Raji (cell line): ENCODE results near the gene MET.
A peak's percentile ranks its signal among the peaks of the same experiment; 100 is the strongest.

ENCODE experiments used
- POLR2A ChIP-seq: IDR thresholded peaks from 2 replicates; pipeline ENCODE4 v1.6.1; 2011; ENCODE audit warnings: low read depth, low read length, control low read depth; ENCODE audit not compliant: insufficient read depth

The MET gene

DNA sequence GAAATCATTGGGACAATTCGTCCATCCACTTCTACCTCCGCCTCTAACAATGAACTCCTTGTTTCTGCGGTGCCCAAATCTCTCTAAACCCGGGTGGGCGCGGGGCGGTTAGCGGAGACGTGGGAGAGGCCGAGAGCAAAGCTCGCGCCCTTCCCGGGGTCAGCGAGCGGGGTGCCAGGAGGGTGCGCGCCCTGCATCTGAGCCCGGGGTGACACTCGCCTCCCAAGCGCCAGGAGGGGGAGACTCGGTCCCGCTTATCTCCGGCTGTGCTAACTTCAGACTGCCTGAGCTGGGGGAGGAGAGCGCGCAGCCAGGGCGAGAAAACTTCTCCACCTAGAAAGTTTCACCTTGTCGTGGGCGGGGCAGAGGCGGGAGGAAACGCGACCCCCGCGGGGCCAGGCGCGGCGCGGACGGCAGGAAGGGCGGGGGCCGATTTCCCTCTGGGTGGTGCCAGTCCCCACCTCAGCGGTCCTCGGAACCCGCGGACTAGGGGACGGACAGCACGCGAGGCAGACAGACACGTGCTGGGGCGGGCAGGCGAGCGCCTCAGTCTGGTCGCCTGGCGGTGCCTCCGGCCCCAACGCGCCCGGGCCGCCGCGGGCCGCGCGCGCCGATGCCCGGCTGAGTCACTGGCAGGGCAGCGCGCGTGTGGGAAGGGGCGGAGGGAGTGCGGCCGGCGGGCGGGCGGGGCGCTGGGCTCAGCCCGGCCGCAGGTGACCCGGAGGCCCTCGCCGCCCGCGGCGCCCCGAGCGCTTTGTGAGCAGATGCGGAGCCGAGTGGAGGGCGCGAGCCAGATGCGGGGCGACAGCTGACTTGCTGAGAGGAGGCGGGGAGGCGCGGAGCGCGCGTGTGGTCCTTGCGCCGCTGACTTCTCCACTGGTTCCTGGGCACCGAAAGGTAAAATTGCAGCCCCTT, at the start of gene MET:
TSS of gene MET (plus strand) at position 516 of the 915 bp plus-strand sequence. CDS start 26,889 bp downstream, outside the sequence.
- peak; percentile 57; the same call in 1 of the 2 replicates for TF ChIP-seq POLR2A

DNA sequence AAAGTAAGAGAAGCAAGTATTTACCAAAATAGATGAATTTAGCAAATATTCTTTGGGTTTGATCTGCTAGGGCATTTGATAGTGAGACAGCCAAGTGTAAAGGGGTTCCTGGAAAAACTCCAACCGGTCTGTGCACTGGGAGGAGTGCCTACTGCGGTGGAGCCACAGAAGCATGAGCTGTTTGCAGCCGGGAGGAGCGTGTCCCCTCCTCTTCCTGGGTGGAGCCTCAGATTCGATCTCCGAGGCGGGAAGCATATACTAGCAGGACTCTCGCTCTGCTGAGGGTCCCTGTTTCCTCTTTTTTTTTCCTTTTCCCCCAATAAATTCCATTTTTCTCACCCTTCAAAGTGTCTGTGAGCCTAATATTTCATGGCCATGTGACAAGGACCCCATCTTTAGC, 45.1 kb upstream of the MET start:
- TF ChIP-seq POLR2A, result no peak

DNA sequence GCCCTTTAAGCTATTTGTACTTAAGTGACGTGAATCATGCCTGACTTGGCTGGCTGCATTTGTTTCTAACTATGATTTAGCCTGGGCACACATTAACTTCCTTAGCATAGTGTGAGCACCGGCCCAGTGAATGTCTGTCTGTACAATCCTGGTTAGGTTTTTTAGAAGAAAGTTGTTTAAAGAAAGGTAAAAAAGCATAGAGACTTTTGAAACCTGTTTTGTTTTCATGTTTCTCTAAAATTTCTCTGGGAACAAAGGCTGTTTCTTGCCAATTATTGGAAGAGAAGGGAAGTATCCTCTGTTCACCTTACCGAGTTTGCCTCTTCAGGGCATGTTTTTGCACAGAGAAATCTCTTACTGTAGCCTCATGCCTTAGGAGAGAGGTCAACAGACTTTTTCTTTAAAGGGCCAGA, 42.9 kb upstream of the MET start:
- no peak for TF ChIP-seq POLR2A

DNA sequence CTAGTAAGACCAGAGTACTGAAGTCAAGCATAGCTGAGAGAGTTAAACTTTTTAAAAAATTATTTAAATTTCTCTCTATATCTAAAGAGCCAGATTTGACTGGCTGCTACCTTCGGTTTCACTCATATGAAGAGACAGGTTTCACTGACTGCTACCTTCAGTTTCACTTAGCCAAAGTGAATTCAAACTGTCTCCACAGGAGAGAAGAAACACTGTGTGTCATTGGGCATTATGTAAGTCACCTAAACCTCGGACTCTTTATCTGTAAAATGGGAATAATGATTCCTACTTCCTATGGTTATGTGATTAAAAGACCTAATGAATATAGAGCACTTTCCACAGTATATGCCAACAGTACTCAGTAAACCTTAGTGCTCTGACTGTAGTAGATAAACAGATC, 41.6 kb upstream of the MET start:
- no peak for TF ChIP-seq POLR2A

DNA sequence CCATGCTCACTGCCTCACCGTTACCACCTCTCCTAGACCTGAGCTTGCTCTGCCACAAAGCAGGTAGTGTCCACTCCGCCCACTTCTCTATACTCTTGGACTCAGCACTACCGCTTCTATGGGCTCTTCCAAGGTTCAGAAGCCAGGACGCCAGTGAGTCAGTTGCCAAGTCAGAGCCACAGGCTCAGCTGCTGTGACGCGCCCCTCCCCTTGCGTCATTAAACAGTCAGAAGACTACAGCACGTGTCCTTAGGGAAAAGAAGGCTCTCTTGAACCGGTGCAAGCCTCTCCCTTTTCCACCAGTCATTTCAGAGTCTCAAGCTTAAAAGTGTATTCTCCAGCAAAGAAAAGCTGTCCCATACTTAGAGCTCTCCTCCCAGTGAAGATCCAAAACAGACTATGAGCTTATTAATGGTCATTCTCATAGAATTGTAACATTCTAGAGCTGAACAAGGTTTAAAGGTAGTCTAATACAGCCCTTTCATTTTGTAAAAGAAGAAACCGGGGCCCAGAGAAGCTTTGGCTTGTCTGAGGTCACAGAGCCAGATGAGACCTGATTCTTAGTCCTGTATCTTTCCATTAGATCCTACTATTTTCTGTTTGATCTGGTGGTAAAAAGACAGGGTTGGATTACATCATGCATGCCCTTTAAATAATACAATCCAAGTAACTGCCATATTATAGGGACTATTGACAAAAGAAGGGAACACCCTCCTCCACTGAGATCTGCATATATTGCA, 40.9 kb upstream of the MET start:
- no peak for TF ChIP-seq POLR2A

DNA sequence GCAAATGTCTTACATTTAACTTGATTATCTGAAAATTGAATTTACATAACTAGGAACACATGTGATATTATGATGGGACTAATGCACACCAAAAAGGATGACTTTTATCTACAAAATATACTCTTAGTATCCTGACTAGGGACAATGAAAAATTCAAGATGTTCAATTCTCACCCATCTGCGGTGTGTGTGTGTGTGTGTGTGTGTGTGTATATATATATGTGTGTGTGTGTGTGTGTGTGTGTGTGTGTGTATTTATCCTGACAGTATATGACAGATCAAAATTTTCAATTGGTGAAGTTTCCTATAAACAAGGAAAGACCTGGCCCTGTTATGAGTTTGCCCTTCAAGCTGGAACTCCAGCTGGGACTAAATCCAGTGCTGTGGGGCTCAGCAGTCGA, 40.3 kb upstream of the MET start:
- no peak for TF ChIP-seq POLR2A

DNA sequence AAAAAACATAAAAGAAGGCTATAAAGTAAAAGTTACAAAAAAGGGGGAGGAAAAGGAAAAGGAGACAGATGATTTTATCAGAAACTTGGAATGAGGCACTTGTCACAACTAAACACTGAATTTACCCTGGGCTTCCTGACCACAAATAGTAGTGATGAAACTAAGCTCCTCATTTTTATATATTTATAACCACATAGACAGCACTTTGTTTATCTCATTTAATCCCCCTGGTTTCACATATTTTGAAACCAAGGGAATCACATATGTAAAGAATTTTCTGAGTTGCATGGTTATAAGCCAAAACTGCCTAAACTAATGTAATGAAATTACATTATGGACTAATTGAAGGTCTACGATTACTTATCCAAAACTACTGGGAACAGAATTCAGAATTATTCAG, 39.6 kb upstream of the MET start:
- no peak for TF ChIP-seq POLR2A

DNA sequence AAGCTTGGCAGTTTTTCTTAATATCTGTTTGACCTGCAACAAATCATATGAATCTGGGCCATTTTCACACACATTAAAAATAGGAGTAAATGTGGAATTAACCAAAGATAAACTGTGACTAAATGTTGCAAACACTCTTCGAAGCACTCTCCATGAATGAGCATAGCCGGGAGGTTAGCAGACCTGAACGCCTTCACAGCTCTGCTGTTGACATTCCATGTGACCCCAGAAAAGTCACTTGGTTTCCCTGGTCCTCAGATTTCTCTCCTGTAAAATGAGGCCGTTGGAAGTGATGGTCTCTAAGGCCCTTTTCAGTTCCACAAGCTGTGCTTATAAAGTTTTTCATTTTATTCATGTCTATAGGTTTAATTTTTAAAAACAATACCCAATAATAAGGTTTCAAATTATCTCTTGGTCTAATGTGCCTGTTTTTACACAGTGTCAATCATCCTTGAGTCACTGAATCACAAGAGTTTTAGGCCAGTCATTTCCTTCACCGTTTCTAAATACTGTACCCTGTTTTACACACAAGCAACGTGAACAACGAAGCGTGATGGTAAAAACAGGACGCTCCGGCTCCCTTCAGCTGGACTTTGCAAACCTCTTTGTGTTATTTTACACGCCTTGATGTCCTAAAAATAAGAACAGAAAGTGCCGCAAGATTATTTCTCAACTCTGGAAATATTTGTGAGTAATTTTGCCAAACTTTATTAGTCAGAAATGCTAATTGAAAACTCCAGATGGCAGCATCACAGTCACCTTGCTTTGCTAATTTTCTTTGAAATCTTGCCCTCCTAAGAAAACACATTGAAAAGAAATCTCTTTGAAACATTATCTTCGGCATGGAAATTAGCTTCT, 38.6 kb upstream of the MET start:
- no peak for TF ChIP-seq POLR2A

DNA sequence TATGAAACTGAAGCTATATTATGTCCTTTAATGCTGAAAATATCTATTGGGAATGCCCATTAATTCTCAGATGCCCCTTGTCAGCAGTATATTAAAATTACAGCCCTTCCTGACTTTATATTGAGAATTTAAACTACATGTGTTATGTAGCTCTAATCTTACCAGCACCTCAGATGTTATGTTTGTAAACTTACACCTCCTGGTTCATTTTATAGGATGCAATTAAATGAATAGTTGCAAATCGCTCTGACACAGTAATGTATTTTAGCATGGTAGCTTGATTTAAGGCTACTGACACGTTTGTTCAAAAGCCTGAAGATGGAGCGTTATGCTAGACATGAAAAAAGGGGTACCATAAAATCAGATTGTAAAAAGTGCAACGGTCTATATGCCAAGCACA, 35.0 kb upstream of the MET start:
- TF ChIP-seq POLR2A, result no peak

DNA sequence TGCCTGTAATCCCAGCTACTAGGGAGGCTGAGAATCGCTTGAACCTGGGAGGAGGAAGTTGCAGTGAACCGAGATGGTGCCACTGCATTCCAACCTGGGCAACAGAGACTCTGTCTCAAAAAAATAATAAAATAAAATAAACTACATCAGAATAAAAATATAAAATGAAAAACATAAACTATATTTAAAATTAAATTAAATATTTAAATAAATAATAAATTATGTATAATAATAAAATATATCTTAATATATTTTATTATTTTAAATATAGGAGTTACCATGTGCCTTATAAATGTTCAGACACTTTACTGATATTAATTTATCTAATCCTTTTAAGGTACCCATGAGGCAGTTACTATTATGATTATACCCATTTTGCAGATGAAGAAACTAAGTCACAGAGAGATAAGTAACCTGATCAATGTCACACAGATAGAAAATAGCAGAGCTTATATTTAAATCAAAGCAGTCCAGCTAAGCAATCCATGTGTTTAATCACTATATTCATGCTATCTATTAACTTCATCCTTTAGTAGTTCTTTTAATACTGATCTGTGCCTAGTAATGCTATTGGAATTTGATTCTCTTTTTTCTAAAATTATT, 30.3 kb upstream of the MET start:
- no peak for TF ChIP-seq POLR2A

DNA sequence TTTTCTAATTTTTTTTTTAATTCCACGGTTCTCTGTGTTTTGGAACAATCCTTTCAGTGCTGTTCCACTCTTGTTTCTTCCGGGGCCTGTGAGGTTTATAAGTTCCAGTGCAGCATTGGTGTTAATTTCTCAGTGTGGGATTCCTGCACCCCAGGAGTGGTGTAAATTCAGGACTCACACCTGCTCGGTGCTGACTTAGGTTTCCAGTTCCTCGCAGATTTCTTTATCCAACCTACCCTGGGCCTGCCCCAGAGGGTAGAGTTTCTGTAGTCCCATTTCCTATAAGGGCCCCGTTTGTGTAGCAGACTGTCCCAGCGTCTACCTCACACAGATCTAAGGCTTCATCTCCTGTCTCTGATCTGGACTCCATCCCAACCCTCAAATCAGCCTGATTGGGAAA, 27.4 kb upstream of the MET start:
- no peak for TF ChIP-seq POLR2A

DNA sequence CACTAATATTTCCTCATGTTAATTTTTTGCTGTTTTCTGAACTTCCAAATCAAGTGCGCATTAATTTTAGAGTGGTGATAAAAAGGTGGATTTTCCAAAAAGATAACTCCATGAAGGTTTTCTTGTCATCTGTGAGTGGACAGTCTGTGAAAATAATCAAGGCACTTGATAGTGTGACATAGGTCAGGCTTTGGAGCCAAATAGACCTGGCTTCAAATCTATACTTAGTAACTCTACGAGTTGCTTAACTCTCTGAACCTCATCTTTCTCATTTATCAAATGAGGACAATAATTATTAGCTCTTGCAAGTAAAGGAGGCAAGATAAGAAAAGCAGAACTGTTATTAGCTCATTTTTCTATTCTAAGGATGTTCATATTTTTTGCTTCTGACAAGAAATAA, 24.7 kb upstream of the MET start:
- TF ChIP-seq POLR2A, result no peak

DNA sequence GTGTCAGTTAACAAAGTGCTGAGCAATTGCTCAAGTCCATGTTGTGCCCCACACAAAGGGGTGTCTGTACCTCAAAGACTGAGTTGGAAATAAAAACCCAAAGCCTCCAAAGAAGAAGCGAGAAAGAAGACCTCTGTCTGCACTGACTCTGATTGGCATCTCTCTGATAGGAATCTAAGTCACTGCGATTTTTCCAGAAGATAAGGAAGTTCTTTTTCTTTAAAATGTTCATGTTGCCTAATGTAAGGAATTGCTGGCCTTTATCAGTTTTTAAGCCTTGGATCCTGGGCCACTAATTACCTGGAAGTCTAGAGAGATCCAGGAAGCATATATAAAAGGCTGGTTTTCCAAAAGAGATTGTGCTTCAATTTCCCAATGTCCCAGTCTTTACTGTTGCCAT, 24.1 kb upstream of the MET start:
- no peak for TF ChIP-seq POLR2A

DNA sequence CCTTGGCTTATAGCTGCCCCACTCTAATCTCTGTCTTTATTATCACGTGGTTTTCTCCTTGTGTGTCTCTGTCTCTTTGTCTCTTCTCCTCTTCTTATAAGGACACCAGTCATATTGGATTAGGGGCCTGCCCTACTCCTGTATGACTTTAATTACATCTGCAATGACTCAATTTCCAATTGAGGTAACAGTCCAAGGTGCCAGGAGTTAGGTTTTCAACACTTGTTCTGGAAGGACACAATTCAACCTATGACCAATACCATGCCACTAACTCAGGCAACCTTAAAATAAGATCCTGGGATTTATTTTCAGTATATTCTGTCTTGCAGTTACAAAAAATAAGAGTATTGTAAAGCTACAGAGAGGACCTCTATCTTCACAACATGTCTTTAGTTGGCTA, 21.6 kb upstream of the MET start:
- TF ChIP-seq POLR2A, result no peak

DNA sequence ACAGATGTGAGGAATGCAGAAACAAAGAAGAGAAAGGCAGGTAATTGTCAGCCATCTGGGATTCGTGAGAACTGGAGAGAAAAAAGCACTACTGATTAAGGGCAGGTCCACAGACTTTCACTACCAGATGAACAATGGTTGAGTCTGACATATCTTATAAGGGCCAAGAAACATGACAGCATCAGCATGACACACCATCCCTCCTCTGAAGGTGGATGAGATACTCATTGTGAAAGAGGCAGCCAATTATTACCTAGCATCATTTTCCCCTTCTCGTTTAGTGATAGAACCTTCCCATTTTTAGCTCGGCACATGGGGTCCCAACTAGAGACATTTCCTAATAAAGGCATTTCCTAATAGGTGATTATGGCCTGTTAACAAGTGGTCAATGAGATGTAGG, 19.2 kb upstream of the MET start:
- no peak for TF ChIP-seq POLR2A

DNA sequence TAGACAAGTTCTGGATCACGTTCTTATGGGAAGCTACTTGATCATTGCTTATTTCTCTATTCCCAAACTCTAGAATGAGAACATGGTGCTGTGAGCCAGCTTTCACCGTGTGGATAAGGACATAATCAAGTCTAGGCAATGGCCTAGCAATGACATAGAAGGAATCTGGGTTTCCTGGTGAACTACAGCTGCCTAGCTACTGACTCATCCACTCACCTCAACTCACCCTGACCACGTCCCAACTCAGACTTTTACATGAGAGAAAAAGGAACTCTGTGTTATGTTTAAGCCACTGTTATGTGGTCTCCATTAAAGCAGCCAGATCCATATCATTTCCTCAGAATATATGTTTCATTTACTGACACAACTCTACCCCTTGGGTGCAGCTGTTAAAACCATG, 18.8 kb upstream of the MET start:
- TF ChIP-seq POLR2A, result no peak

DNA sequence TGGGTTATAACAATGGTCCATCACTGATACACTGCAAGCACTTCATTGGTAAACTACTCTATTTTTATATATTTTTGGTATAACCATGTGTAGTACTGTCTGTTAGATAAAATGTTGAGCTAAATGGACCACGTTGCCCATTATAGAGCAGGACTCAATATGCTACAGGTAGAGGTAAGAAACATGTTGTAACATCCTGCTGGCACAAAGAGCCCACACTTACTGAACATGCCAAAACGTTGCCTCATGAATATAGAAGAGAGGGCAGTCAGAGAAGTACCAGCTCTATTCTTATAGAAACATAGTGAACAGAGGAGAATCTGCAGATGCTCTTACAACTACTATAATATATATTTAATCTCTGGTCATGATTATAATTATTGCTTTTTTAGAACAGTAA, 18.4 kb upstream of the MET start:
- TF ChIP-seq POLR2A, result no peak
